ENCODE measurements around the gene MRPL34. TPM values are rescaled to one million over a fixed set of nuclear protein-coding genes. Genes with fewer than 3 reads are reported as not detected.
"Not testable (repeated sequence)": the region's sequence is repeated elsewhere in the genome, so short reads cannot be mapped to it uniquely, and the experiment has no call there.

Gene MRPL34
- 10 to 100 TPM; 21.5 to 40.5 (median 30.3) TPM for polyA plus RNA-seq (ENCODE audit: insufficient read length in 10 of 10)
- long read RNA-seq, donor 1, transcript MRPL34-201 (2 exons, 968 nt) = major isoform, 25 of 65 reads
- long read RNA-seq, donor 1, partial matches to known transcripts = 40 of 65 reads
- long read RNA-seq, donor 1, other reads (novel, unspliced or antisense) = 0 of 65 reads
- long read RNA-seq, donor 2, transcript MRPL34-201 (2 exons, 968 nt) = major isoform, 29 of 30 reads
- long read RNA-seq, donor 2, partial matches to known transcripts = 0 of 30 reads
- long read RNA-seq, donor 2, other reads (novel, unspliced or antisense) = 0 of 30 reads
- long read RNA-seq, donor 3 = 0 reads
- long read RNA-seq, donor 4, transcript MRPL34-201 (2 exons, 968 nt) = major isoform, 24 of 24 reads
- long read RNA-seq, donor 4, partial matches to known transcripts = 0 of 24 reads
- long read RNA-seq, donor 4, other reads (novel, unspliced or antisense) = 0 of 24 reads
- long read RNA-seq, donor 5, transcript MRPL34-201 (2 exons, 968 nt) = major isoform, 35 of 35 reads
- long read RNA-seq, donor 5, partial matches to known transcripts = 0 of 35 reads
- long read RNA-seq, donor 5, other reads (novel, unspliced or antisense) = 0 of 35 reads
- long read RNA-seq, donor 6, transcript MRPL34-201 (2 exons, 968 nt) = major isoform, 31 of 31 reads
- long read RNA-seq, donor 6, partial matches to known transcripts = 0 of 31 reads
- long read RNA-seq, donor 6, other reads (novel, unspliced or antisense) = 0 of 31 reads
- long read RNA-seq, donor 7, transcript MRPL34-201 (2 exons, 968 nt) = major isoform, 17 of 17 reads
- long read RNA-seq, donor 7, partial matches to known transcripts = 0 of 17 reads
- long read RNA-seq, donor 7, other reads (novel, unspliced or antisense) = 0 of 17 reads
- long read RNA-seq, donor 8, transcript MRPL34-201 (2 exons, 968 nt) = major isoform, 22 of 22 reads
- long read RNA-seq, donor 8, partial matches to known transcripts = 0 of 22 reads
- long read RNA-seq, donor 8, other reads (novel, unspliced or antisense) = 0 of 22 reads
- long read RNA-seq, donor 9, transcript MRPL34-201 (2 exons, 968 nt) = major isoform, 9 of 9 reads
- long read RNA-seq, donor 9, partial matches to known transcripts = 0 of 9 reads
- long read RNA-seq, donor 9, other reads (novel, unspliced or antisense) = 0 of 9 reads

DNA sequence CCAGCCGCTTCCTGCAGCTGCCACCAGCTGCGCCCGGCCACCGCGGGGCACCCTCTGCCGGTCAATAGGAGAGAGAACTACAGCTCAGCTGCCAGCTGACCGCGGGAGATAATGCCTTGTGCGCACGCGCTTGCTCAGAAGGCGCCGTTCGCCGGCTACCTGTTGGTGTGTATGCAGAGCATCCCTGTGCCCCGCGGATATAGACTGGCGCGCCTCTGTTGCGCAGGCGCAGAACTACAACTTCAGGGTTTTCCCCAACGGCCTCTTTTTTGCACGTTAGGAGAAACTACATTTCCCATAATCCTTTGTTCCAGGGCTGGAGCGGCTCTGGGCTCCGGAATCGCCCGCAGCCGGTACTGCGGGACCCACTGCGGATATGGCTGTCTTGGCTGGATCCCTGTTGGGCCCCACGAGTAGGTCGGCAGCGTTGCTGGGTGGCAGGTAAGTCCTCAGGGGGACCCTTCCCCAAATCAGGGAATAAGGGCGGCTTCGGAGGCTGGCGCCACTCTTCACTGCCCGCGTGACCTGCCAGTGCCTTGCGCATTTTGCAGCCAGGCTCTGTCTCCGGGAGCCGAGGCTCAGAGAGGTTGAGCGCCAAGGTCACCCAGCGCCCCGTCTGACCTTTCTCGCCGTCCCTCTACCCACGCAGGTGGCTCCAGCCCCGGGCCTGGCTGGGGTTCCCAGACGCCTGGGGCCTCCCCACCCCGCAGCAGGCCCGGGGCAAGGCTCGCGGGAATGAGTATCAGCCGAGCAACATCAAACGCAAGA is at the start of gene MRPL34:
Gene MRPL34 (plus strand): TSS at position 356 of the 768 bp plus-strand sequence. CDS start 21 bp downstream, at position 377.
- DNase-seq = peak; percentile 94 to 97 (median 97)

DNA sequence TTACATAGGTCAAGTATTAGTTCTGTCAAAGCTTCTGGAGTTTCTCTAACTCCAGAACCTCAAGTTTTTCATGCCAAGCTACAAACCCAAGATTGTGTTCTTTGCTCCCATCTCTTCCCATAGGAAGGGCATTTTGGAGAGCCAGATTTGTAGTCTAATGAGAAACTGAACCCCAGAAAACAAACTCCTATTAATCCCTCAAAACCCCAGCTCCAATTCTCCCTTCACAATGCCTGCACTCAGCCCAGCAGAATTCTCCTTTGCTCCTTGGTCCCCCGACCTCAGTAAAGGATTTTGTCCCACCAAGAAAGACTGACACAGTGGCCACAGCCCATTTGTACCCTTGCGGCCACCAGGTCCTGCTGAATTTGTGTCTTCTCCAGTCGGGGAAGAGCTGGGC is 49.5 kb upstream of the MRPL34 start:
- no peak for DNase-seq

DNA sequence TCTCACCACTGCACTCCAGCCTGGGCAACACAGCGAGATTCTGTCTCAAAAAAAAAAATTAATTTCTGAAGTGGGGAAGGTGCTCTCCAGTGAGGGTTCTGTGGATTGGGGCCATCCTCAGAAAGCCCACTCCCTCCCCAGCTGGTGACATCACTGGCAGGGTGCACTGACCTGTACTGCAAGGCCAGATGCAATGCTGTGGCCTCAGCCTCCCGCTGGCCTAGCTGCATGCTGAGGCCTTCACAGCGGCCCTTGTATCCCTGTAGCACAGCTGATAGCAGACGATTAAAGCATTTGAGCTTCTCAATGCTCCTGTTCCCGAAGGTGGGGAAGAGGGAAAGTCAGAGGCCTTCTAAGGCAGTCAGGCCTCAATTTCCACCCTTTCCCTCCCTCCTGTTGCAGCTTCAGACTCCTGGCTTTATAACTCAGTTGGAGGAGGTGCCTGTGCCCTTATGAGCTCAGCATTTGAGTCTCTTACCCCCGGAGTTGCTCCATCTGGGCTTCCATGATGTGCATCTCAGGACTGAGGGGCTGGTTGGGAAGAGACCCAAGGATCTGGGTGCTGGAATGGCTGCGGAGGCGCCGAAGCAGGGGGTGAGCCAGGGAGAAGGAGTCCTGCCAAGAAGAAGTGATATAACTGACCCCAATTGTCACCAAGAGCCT is 46.4 kb upstream of the MRPL34 start:
- peak in 1 of 3 donors; percentile 24 for DNase-seq

DNA sequence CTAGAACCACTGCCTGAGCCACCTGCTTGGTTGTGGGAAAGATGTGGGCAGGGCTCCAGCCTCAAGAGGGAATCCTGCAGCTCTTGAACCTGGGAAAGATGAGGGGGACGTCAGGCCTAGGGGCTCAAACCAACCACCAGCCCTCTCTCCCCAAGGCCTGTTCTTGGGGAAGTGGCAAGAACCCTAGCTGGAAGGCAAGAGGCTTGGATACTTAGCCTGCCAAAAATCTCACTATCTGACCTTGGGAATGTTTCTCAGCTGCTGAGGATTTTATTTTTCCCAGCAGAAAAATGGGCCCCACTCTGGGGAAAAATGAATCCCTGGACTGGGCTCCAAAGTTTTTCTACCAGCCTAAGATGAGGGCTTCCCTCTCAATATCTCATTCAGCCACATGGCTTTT is 45.7 kb upstream of the MRPL34 start:
- DNase-seq = no peak

DNA sequence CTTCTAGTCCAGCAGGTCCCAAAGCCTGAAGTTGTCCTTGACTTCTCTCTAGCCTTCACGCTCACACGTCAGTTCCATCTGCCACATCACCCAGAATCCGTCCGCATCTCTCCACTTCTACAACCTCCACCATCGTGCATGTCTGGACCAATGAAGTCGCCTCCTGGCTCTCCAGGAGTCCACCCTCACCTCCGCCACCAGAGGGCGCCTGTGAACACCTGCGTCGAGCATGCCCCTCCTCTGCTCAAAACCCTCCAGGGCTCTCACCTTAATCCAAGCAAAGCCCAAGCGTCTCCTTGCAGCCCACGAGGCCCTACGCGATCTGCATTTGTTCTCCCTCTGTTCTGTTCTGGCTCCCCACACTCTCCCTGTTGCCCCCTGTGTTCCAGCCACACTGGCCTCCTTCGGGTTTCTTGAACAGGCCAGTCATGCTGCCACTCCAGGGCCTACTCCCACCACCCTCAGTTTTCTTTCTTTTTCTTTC is 44.8 kb upstream of the MRPL34 start:
- DNase-seq = peak in 2 of 3 donors; percentile 56 to 63

DNA sequence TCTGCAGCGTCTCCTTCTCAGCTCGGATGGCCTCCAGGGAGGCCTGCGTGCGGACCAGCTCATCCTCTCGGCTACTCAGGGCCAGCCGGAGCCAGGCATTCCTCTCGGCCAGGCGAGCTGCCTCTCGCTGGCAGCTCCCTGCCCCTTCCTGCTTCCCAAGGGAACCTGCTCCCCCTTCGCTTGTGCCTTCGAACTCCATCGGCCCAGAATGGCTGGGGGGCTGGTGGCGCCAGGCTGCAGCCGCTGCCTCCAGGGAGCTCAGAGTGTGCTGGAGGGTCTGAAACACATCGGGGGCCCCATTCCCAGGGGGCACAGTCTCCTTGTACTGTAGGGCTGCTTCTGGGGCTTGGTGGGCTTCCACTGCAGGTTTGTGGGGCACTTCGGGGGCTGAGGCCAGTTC is 43.1 kb upstream of the MRPL34 start:
- DNase-seq = no peak

DNA sequence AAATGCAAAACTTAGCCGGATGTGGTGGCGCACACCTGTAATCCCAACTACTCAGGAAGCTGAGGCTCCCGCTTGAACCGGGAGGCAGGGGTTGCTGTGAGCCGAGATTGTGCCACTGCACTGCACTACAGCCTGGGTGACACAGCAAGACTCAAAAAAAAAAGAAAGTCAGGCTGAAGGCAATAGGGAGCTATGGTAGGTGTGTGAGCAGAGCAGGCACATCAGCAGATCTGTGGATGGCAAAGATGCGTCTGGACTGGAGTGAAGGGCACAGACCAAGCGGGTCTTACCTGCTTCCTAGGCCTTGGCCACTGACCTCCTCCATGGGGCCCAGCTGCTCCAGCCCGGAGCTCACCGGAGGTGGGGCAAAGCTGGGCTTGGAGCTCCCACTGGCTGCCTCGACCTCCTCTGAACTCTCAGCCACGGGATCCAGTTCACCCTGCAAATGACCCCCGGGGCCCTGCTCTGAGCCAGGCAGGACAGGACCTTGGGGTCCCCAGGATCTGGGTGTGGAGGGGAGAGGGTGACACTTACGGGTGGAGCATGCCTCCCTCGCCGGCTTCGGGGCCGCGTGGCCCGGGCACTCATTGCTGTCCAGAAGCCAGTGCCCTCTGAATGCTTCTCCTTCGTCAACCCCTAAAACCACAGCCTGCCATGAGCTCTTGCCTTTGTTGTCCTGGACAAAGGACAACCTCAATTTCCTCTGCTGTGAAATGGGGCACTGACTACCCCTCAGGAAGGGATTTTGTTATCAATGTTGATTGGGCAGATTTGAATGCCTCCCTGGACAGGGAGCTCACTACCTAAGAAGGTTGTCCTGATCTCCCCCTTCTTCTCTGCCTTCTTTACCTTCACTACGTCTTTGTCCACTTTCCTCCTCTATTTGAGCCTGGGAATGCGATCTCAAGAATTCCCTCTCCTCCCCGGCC is 41.7 kb upstream of the MRPL34 start:
- no peak for DNase-seq

DNA sequence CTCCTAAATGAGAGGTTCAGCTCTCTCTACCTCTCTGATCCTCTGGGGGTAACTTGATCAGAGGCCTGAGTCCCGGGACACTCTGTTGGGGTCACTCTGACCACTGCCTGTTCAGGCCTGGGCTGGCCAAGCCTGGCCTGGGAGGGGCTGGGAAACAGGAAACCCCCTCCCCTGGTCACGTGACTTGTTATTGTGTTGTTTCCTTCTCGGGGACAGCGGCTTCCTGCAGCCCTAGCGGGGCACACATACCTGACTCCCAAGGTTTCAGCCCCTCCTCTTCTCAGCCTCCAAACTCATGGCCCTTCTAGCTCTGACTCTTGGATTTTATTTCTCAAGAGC is 41.1 kb upstream of the MRPL34 start, which contains the start of gene USHBP1:
Gene USHBP1 (minus strand): TSS at position 105 of the 339 bp plus-strand sequence. CDS start 446 bp downstream, outside the sequence.
- DNase-seq = peak in 1 of 3 donors; percentile 48

DNA sequence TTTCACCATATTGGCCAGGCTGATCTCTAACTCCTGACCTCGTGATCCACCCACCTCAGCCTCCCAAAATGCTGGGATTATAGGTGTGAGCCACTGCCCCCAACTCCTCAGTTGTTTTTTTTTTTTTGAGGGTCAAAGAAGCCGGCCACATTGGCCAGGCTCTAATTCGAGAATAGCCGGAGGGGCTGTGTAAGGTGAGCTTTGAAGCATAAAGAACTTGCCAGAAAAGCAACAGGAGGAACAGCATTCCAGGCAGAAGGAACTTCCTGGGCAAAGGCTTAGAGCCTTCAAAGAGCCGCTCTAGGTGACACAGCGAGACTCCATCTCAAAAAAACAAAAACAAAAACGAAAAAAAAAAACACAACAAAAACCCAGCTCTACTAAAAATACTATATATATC is 39.6 kb upstream of the MRPL34 start:
- no peak for DNase-seq

DNA sequence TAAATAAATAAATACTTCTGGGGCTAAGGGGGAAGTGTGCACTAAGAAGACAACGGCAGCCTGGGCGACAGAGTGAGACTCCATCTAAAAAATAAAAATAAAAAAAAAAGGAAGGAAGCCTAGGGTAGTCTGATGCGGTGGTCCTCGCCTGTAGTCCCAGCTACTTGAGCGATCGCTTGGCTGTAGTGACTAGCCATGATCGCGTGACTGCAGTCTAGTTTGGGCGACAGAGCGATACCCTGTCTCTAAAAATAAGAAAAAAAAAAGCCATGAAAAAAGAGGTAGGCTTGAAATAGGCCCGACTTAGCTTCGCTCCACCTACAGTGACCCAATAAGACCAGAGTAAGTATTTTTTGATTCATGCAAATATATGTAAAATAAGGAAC is 39.1 kb upstream of the MRPL34 start:
- no peak for DNase-seq

DNA sequence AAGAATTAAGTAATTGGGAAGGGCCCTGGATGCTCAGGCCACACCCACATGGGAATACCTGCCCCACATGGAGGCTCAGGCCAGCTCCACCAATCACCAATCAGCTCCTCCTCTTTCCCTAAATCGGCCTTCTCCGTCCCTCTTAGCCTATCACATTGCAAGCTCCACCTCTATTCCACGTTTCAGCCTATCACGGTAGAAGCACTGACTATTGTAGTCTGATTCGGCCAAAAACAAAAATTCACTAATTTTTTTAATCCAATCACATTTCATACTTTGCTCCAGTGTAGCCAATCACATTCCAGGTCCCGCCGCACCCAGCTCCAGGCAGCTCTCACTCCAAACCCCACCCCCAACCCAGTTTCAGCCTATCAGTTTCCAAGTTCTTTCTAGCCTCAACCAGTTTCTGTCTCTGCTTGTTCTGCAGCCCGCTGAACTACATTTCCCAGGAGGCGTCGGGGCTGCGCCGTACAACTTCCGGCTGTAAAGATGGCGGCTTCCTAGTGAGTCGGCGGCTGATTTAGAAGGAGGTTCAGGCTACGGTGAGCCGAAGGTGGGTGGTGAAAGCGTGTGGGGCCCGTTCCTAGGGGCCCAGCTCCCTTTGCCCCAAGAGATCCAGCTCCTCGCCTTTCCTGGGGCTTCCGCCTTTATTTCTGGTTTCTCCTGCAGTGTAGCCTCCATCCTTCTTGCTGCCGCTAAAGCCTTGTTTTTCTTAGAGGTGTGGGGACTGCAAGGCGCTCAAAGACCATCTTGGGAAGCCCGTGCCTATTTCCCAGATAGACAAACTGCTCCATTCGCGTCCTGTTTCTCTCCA is 38.5 kb upstream of the MRPL34 start, which contains the start of gene BABAM1:
Gene BABAM1 (plus strand): TSS at position 469 of the 814 bp plus-strand sequence. CDS start 1,364 bp downstream, outside the sequence.
- DNase-seq = peak; percentile 97 to 99 (median 99)

DNA sequence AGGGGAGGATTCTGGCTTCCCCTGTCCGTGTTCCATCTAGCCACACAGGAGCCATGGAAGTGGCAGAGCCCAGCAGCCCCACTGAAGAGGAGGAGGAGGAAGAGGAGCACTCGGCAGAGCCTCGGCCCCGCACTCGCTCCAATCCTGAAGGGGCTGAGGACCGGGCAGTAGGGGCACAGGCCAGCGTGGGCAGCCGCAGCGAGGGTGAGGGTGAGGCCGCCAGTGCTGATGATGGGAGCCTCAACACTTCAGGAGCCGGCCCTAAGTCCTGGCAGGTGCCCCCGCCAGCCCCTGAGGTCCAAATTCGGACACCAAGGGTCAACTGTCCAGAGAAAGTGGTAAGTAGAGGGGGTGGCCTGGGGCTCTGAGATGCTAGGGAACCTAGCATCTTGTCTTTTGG is 36.9 kb upstream of the MRPL34 start:
- no peak for DNase-seq

DNA sequence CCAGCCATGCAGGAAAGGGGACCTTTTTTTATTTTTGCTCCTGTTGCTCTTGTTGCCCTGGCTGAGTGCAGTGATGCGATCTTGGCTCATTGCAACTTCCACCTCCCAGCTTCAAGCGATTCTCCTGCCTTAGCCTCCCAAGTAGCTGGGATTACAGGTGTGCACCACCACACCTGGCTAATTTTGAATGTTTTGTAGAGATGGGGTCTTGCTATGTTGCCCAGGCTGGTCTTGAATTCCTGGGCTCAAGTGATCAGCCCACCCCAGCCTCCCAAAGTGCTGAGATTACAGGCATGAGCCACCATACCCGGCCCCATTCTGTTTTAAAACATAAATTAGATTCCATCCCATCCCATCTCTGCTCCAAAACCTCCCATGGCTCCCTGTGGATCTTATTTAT is 30.8 kb upstream of the MRPL34 start:
- not testable (repeated sequence) for DNase-seq

DNA sequence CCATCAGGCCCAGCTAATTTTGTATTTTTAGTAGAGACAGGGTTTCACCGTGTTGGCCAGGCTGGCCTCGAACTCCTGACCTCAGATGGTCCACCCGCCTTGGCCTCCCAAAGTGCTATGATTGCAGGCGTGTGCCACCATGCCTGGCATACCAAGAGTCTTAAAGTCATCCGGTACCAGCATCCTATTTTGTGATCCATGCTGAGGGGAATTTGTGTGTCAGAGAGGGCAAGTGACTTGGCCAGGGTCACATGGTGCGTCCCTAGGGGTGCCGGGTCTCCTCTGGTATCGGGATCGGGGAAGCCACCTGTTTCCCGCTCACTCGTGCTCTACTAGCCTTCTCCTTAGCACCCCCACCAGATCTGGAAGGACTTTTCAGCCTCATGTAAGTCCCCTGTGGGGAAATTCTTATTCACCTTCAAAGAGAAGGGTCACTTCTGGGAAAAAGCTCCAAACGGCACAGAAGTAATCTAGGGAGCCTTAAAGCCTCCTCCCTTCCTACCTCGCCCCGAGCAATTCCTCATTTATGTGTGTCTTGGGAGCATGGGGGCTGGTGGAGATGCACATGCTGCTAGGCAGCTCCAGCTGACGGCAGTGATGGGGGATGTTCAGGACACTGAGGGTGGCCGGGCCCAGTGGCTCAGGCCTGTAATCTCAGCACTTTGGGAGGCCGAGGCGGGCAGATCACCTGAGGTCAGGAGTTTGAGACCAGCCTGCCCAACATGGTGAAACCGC is 30.1 kb upstream of the MRPL34 start:
- DNase-seq = no peak

DNA sequence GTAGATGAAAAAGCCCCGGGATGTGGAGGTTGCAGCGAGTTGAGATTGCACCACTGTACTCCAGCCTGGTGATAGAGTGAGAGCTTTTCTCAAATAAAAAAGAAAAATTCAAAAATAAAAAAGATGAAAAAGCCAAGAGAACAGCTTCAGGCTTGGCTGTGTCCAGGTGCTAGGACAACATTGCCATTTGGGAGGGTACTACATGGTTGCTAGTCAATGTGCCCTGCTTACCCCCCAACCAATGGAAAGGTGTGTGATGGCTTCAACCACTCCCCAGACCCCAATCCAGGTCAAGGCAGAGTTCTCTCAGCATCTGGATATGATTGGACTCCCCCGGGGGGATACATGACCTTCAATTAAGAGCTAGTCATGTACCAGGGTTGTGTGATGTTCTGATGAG is 26.2 kb upstream of the MRPL34 start:
- no peak for DNase-seq

DNA sequence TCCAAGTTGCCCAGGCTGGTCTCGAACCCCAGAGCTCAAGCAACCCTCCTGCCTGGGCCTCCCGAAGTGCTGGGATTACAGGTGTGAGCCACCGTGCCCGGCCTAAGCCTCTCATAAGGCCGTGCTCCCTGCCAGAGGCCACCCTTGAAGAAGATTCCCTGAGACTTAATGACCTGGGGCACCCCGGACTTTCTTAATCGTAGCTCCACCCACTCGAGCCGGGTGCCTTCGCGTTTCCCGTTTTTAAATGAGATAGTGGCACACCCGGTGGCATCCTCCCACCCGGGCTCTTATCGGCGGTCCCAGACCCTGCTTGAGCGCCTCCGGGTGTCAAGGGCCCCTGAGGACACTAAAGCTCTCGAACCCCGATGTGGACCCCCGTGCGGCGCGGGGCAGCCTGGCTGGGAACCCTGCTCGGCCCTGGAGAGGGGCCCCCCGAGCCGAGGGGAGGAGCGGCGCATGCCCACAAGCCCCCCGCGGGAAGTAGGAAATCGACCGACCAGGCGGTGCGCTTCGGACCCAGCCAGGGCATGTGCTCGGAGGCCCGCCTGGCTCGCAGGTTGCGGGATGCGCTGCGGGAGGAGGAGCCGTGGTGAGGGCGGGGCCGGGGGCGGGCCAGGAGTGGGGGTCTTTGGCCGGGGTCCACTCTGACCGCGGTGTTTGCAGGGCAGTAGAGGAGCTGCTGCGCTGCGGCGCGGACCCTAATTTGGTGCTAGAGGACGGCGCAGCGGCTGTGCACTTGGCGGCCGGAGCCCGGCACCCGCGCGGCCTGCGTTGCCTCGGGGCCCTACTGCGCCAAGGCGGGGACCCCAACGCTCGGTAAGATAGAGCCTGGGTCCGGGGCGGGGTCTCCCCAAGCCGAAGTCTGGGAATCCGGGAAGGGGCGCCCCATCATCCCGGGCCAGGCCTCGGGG is 24.0 kb upstream of the MRPL34 start, which contains the start of gene ANKLE1:
Gene ANKLE1 (plus strand): TSS at position 511 of the 914 bp plus-strand sequence. CDS start 20 bp downstream, at position 531.
- DNase-seq = peak in 1 of 3 donors; percentile 72
